SK-N-DZ (cell line): ENCODE measurements around the gene BCAR3.
A peak's percentile ranks its signal among the peaks of the same experiment; 100 is the strongest.

Experiments
- DNase-seq: peaks from one replicate; pipeline ENCODE4 v3.0.0-alpha.2; 2015; ENCODE audit warnings: low spot score

The BCAR3 gene

DNA sequence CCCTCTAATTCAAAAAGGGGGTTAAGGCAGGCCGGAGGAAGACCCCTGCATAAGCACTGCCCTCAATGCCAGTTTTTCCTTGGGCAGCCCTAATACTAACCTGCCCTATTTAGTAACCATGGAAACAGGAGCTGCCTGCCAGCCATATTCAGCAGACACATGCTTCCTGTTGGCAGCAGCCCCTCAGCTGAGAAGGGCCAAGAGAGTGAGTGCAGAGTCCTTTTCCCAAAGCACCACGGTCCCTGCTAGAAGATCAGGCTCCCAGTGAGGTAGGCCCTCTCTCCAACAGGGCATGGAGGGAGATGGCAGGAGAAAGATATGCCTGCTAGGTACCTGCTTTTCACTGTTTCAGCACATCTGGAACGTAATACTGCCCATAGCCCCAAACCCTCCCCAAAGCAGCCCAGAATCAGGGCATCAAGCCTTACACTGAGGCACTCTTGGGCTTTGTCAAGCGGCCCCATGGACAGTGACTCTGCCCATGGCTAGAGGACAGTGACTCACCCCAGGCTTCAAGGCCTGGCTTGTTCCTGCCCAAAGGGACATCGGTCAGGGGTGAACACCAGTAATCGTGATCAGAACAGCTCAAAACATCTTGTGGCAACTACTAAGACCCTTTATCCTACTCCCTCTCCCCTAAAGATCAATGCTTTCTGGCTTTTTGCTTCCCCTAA, 64.5 kb downstream of the BCAR3 start:
- DNase-seq, result no peak

DNA sequence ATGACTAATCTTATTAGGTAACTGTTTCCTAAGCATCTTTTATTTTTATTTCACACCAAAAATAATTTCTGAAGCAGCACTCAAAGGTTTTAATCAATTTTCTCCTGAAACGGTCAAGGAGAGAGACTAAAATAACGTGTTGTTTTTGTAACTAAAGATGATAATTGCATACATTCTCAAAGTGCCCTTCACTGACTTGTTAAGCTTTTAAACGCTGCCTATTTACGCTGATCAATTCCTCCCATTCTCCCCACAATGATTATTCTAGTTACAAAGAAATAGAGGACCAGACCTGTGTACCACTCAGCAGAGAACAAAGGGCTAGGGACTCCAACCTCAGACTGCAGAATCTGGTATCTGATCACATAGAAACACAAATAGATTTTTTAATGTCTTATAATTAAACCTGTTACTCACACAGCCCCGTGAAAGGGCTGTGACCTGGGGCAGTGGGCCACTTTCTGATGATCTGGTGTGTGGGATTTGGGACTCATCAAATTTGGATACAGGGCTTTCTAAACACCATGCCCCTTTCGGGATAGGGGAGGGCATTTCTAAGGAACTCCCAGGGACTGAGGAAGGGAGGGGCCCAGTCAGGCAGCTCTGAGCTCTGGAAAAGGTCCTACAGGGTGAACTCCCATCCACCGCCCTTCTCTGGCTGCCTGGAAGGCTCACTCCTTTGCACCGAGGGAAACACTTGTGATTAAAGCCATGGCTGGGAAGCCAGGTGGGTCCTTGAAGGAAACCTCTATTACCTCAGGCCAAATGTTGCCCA, 65.2 kb downstream of the BCAR3 start:
- no peak for DNase-seq

DNA sequence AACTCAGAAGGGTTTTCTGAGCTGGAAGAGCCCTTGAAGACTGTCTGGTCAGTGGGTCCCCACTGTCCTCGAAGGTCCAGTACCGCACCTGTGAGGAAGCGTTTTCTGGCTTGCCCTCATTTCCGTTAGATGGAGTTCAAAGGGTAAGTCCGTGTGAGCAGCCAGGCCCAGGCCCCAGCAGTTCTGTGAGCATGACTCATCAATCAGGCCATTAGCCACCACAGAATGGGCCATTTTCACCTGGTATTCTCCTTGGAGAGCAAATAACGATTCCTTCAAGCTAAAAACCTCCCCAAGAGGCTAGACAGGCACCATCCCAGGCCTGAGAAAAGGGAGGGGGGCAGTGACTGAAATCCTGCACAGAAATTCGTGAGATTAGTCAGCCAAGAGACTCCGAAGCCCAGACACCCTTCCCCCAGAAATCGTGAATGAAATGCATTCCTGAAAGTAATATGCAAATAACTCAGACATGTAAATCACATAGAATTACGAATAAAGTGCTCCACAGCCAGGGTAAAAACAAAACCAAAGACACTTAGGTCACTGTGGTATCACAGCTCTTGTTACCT, 66.0 kb downstream of the BCAR3 start:
- DNase-seq, result no peak

DNA sequence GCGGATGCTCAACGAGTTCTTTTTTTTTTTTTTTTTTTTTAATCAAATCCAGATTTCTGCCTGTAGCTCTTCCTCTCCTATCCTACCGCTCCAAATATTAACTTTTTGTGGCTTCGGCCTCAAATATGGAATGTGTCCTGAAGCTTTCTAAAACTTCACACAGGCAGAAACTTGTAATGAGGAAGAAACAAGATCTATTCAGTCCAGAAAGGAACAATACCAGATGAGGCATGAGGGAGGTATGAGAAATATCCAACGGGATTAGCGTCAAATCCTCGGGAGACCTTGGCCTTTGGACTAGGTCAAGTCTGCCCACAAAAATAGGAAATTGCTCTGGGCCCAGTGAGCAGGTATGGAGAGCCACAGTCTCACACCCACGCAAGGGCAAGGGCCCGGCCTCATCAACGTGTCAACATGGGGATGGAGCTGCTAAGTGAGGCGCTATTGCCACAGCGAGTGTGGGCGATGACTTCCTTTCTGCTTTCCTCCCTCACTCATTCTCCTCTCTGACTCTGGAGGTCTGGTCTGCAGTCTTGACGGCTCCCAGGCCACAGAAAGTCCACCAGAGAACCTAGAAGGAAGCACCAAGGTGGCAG, 66.6 kb downstream of the BCAR3 start:
- no peak for DNase-seq

DNA sequence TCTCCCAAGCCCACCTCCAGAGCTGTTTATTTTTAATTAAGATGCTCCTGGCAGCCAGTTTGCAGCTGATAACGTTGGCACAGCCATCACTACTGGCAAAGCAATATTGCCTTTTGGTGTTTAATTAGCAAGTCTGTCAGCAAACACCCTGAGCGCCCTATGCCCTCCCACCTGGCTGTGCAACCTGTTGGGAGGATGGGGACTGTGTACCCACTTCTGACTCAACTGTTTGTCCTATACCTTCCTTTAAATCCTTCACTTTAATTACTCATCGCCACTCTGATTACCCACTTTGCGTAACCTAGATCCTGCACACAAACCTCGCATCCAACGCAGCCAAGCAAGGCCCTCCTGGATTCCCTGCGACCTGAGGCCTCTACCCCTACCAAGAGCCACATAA, 67.1 kb downstream of the BCAR3 start:
- DNase-seq, result no peak

DNA sequence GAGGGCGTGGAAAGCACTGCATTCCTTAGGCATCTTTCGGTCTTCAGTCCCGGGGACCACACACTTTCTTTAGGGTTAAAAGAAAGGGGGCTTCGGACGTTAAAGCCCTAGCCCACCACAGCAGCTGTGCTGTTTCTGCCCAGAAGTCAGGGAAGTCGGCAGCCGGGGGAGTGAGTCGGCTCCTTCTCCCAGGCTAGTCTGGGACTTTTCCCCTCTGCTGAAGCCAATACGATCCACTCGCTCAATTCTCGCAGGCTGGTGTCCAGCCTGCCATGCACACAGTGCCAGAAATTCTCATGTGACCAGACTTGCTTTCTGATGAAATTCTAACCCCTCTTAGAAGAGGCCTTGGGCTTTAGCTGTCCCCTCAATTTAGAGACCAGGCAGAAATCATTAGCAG, 67.7 kb downstream of the BCAR3 start:
- no peak for DNase-seq

DNA sequence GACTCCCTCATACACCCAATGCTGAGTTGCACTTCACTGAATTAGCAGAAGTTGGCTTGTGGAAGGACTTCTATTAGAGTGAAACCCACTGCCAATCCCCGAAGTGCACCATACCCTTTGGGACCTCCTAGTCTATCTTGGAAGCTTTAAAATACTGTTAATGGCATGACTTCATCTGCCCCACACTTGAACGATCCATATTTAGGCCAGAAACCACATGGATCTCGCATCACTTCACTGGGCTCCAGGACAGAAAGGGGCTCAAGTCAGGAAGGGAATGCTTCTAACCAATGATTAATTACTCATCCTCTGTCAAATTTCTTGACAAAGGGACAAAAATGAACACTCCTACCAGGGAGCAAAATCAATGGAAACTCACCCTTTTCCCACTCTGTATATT, 69.1 kb downstream of the BCAR3 start:
- DNase-seq, result no peak

DNA sequence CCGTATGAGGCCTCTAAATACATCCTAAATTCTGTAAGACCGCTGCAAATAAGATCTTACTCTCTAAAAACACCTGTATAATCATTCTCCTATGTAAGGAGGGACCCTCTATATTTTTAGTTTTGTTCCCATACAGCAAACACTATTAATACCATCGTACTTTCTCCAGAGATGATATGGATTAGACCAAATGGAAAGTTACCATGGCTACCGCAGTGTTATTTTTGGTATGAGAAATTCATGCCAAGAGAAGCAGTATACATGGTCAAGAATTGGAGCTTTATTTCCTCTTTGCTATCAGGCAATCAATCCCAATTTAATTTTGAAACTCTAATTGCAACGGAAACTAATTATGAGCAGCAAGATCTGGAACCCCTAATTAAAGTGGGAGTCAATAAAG, 70.0 kb downstream of the BCAR3 start:
- no peak for DNase-seq

DNA sequence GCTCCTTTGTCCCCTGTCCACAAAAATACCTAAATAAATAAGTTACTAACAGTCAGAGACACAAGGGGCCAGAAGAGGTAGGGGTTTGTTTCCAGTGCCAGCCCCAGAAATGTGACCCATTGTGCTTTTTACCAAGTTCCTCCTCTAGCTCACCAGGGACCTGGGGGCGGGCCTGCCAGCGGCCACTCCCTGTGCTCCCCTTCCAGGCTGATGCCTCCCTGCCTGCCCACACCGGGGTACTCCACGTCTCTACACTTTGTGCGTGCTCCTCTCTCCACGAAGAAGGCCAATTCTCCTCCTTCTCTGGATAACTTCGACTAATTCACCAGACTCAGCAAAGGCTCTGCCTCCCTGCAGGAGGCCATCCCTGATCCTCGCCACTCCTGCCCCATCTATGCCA, 72.1 kb downstream of the BCAR3 start:
- no peak for DNase-seq

DNA sequence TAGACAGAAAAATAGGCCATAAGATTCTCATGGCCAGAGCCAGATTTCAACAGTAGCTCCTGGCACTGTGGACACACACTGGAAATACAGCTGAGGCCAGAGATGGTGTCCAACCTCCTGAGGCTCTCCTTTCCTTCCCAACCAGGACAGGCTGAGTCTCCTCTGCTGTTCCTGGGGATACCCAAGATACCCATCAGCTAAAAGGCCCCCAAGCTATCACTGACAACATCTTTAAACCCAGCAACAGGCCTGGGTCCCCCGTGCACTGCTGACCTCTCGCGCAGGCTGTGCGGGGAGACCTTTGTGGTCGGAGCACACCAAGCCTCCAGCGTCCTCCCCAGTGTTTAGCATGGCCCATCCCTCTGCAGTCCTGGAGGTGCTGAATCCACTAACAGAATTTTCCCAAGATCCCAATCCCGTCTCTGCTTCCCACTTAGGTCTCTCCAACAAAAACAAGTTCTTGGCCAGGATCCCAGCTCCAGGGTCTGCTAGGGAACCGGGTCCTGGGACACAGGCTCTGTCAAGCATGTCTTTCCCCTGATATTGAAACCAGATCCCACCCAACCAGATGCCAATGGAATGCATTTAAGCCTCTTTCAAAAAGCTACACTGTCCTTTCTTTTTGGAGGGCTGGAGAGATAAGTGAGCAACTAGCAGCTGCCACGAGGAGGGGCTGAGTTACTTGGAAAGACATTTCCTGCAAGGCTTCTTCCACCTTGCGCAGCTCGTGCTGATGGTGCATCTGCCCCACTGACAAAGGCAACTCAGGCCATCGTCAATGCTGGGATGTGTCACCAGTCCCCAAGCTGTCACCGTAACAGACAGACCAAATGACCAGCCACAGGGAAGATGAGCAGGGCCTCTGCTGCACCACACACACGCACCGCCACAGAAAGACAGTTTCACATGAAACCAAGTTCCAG, 73.2 kb downstream of the BCAR3 start:
- DNase-seq, result peak; percentile 76

DNA sequence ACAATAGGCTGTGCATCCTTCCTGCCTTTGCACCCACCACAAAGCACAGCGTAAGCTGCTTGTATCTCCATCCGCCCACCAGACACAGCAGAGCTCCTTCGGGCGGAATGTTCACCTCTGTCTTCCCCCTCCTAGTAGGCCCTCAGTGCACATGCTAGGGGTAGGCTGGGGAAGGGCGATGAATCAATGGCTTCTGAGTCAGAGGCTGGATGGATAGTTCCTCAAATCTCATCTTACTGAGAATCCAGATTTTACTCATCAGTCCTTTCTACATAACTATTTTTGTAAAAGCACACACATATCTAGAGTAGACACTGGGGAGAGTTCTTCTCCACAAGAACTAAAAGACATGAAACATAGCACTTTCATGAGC, 73.8 kb downstream of the BCAR3 start:
- DNase-seq, result no peak

DNA sequence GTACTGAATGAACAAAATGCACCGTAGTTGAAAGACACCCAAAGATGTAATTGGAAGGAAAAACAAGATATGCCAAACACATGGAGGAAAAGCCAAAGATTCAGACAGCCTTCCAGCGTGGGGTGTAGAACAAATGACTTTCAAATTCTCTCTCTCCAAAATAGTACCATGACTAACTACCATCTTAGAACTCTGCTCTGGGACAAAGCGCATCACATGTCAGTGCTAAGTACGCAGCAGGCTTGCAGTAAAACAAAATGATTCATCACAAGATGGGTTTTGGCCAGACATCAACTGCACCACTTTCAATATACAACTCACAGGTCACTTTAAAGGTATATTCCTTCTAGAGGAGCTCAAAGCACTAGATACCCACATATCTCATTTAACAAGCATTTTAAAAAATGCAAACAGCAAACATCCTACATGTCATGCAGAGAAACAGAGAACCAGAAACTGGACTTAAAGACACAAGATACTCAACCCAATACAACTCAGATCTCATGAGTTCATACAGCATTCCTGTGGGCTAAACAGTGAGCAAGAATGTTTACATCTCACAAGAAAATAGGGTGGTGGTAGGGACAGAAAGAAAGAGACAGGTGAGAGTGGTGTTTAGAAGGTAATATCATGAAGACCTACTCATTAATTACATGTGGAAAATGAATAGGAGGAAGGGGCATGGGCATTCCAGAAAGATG, 75.7 kb downstream of the BCAR3 start:
- DNase-seq, result no peak

DNA sequence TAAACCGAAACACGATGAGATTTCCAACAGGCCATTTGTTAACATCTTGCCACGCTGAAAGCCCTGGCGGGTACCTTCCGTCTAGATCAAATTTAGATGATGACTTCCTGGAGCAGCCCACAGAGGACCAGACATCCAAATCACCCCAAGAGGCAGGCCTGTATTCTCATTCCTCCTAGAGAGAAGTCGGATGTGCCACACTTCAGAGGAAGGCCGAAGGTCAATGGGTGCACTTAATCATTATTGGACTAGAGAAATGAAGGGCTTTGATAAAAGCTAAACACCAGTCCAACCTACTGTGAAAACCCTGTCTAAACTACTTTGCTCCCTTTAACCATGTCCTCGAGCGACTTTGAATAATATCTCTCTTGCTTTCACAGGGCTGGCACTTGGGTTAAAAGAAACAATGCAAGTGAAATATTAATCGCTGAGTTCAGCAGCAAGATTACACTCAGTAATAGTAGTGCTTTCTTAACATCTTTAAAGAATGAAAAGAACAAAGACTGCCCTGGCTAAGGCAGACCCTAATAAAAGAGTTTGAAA, 76.5 kb downstream of the BCAR3 start:
- DNase-seq, result no peak

DNA sequence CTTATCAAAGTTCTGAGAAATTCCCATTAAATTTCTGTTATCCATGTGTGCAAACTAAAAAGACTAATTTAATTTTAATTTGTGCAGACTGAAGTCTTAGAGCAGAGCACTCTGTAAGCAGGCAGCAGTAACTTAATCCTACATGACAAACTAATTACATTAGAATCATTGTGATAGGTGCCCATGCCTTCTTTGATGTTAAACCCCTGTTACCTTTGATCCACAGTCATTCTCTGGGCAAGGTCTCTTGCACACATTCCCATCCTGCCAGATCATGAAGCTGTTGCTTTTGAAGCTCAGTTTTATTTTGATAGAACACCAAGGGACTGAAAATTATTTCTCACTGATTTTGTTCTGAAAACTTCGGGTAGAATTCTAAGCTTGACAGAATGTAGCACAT, 77.2 kb downstream of the BCAR3 start:
- peak; percentile 50 for DNase-seq

DNA sequence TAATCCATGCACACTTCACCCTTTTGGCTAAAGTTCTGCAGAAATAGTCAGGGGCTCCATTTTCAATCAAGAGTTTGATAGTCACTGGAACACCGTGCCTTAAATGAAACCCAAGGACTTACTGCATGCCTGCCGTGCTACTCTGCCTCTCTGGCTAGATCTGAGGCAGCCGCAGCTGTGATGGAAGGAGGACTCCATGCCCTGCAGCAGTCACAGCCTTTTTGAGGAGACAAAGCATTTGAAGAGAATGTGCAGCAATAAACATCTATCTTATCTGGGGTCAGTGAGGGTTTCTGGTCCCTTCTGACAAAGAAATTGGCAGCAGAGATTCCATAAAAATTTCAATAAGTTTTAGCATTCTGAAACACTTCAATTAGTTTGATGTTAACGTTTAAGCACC, 78.0 kb downstream of the BCAR3 start:
- no peak for DNase-seq

DNA sequence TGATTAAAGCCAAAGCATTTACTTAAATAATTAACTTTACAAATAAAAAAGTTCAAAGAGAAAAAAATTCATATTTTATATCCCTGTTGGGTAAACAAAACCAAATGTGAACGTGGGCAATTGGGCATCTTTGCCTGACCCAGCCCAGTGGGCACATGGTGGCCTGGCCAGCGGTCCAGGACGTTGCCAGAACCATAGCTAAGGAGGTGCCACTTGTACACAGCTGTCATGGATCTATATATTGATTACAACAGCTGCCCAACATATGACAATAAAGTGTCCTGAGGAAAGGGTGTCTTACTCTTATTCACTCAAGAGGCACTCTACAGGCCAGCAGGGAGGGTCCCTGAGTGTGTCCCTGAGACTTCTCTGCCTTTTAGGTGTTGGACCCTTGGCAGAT, 78.5 kb downstream of the BCAR3 start:
- DNase-seq, result no peak

DNA sequence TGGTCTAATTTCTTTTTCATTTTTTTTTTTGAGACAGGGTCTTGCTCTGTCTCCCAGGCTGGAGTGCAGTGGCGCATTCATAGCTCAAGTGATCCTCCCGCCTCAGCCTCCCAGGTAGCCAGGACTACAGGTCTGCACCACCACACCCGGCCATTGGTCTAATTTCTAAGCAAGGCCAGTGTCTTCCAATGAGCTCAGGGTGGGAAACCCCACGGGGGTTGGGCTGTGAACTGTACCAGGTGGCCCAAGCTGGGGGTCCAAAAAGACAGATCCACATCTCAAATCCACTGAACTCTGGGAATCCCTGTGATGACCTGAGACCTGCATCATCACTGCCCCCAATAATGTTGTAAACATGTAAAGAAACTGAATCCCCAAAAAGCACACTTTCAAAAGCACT, 79.5 kb downstream of the BCAR3 start:
- DNase-seq, result no peak

DNA sequence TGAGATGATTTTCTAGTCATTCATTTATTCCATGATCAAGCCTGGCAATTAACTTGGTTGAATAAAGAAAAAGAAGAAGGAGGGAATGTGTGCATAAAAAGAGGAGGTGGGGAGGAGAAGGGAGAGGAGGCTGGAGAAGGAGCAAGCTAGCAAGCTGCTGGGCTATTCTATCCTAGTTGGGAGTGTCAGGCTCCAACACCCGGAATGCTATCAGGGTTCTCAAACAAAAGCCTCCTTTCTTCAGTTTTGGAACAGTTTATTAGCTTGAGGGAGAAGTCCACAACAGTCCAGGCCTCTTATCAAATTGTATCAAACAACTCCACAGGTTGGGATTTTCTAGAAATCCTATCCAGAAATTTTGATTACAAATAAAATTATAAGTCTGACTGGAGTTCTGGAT, 80.0 kb downstream of the BCAR3 start:
- no peak for DNase-seq

DNA sequence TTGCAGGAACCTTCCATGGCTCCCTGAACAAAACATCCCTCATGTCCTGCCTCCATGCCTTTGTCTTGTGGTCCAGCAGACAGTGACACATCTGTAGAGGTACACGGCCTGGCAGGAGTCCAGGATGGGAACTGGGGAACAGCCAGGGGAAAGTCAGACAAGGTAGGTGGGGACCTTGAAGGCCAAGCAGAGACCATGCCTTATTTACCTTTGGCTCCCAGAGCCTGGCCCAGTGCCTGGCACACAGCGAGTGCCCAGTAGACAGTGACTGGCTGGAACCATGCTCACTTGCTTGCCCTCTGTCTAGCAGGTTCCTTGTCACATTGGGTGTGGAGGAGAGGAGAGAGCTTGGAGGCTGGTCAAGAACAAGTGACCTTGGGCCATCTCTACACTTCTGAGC, 81.0 kb downstream of the BCAR3 start:
- DNase-seq, result no peak

DNA sequence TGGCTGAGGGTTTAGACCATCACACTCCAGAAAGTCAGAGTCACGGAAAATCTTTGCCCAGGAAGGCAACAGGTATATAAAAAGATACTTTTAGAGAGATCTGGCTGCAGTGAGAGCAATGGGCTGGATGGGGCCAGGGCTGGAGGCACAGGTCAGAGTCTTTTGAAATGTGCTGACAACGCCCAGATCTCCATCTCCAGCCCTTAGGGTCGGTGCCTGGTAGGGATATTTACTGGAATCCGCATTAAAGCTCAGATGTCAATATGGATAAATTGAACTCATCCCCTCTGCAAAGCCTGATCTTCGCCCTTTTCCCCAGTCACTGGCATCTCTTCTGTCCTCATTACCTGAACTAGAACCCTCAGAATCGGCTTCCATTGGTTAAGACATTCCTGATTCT, 82.2 kb downstream of the BCAR3 start:
- DNase-seq, result no peak
